CD4-positive, alpha-beta T cell treated with Interleukin-2 at 100 ng/mL for 4 hours (primary cell): ENCODE results near the gene POR.

Experiments
- DNase-seq: peaks from one replicate; pipeline ENCODE4 v3.0.0-alpha.2; 2020; ENCODE audit warnings: low spot score

Gene POR

DNA sequence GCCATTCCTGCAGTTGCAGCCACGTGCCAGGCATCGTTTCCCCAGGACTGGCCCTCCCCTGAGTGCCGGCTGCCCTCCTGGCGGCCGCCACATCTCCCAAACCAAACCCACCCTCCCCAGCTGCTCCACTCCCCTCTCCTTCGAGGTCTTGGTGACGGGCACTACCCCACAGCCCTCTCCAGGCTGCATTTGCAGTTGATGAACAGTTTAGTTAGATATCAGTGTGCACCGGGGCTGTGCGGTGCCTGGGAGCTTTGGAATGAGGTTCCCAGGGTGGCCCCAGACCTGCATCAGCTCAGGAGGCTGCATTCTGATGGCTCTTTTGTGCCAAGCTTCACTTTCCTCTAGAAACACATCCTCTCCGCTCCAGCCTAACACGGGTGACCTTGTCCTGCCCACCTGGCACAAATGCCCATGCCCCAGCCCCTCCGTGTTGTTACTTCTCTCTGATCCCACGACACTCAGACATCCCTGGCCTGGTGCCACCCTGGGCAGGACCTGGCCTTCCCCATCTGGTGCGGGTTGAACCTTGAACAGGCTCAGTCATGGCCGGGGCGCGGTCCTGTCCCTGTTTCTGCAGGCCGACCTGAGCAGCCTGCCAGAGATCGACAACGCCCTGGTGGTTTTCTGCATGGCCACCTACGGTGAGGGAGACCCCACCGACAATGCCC is 64.9 kb downstream of the POR start:
- no peak for DNase-seq

DNA sequence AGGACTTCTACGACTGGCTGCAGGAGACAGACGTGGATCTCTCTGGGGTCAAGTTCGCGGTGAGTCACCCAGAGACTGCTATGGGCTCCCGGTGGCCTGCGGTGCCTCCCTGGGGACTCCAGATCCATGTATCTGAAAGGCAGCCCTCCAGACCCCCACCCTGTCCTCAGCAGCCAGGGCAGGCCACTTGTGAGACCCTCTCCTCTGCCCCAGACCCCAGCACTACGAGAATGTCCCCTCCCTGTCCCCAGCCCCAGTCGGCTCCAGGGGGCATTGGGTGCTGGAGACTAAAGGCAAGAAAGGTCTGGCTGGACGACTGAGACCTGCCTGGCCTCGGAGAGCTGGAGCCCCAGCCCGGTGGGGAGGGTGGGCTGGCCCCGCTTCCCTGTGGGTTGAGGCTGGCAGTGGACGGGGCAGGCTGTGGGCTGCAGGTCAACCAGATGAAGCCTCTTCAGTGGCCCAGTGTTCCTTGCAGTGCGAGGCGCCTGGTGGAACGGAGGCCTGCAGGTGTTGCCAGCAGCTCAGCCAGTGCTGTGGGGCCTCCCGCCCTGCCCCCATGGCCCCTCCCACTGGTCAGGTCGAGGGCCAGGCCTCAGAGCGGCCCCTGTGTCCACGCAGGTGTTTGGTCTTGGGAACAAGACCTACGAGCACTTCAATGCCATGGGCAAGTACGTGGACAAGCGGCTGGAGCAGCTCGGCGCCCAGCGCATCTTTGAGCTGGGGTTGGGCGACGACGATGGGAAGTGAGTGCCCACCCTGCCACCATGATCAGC is 65.7 kb downstream of the POR start:
- no peak for DNase-seq

DNA sequence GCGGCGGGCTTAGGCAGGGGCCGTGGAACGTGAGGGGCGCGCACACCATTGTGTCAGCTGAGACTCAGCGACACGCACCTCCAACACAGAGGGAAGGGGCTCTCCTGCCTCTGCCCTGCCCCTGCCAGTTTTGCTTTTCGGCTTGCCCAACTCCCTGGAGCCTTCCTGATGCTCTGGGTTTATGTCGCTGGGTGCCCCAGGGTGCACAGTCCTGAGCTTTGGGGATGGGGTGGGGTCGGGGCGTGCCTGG is 66.2 kb downstream of the POR start:
- DNase-seq: no peak

DNA sequence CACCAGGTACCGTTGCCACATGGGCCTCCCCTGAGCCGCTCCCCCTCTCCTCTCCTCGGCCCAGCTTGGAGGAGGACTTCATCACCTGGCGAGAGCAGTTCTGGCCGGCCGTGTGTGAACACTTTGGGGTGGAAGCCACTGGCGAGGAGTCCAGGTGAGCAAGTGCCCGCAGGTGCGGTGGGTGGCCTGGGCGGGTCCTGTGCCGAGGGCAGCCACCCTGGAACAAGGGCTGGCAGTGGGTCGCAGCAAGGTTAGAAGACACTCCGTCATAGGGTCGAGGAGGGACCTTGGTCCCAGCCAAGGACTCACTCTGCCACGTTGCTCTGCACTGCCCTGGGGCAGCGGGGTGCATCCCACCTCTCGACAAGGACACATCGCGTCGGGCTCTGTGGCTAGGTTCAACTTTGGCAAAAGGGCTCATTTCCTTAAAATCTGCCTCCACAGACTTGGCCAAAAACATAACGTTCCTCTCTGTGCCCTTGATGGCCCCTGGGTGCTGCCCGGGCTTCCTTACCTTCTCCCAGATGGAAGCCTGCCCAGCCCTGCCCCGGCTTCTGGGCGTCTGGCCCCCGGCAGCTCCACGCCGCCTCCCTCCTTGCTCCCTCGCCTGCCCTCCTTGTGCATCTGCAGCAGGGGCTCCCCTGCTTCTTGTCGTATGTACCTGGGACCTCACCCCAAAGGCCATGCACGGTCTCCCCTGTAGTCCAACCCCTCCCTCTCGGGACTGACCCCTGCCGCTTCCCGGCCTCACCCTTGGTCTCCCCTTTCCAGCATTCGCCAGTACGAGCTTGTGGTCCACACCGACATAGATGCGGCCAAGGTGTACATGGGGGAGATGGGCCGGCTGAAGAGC is 66.7 kb downstream of the POR start:
- no peak for DNase-seq

DNA sequence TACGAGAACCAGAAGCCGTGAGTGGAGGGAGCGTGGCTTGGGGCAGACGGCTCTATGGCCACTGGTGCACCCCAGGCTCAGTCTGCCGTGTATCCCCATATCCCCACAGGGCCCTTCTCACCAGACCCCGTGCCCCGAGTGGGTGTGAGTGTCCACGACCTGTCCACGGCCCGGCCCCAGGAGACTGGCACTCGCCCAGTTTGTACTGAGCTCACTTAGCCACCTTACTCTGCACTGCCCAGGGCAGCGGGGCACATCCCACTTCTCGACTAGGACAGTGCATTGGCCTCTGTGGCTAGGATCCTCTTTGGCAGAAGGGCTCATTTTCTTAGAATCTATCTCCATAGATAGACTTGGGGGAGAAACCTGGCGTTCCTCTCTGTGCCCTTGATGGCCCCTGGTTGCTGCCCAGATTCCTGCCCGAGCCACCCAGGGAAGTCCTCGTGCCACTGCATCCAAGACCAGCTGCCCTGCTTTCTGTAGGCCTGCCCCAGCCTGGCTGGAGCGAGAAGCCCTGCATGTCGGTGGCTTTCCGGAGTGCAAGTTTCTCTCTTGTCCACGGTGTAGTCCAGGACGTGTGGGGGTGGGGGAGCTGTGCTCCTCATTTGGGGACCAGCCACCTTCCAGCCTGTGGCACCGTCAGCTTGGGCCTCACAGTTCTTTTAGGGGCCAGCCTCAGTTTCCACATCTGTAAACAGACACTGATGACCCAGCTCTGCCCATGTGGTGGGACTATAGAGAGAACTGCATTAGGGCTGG is 67.5 kb downstream of the POR start:
- no peak for DNase-seq

DNA sequence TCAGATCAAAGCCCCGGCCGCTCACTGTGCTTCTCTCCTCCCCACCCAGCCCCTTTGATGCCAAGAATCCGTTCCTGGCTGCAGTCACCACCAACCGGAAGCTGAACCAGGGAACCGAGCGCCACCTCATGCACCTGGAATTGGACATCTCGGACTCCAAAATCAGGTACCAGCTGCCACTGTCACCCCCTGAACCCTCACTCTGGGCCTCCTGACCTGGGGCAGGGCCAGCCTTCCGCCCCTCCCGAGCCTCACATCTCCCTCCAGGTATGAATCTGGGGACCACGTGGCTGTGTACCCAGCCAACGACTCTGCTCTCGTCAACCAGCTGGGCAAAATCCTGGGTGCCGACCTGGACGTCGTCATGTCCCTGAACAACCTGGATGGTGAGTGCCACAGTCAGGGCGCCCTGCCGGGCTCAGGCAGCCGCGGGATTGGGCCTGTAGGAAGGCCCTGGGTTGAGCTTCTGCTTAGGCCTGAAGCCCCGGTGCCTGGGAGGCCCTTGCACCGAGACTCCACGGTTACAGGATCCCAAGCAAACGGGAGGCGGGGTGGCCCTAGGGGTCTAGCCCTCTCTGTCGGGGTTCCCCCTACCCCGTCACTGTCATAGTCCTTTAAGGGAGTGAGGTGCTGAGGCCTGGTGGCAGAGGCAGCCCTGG is 68.6 kb downstream of the POR start:
- no peak for DNase-seq

DNA sequence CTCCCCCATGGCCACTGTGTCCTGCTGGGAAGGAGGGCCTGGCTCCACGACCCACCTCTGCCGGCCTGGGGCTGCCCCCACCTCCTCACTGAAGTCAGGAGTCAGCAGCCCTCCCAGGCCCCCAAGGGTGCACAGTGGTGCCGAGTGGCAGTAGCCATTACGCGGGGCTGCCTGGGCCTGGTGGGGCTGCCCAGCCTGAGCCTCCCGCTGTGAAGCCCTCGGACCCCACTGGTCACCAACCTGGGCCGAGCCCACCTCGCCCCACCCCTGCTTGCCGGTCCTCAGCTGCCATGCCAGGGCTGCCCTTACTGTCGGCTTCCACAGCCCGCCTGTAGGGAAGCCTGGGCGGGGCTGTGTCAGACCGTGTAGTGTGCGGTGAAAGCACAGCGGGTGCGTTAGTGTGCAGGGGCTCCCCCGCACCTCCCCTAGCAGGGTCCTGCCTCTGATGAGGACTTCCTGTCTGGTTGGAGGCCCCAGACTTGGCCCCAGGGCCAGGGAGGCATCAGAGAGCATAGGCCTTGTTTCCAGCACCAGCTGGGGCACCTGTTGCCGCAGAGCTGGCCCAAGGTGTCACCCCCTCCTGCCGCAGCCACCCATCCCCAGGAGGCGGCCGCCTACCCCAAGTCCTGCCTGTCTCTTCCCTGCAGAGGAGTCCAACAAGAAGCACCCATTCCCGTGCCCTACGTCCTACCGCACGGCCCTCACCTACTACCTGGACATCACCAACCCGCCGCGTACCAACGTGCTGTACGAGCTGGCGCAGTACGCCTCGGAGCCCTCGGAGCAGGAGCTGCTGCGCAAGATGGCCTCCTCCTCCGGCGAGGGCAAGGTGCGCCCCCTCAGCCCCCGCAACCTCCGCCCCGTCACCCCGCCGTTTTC is 69.4 kb downstream of the POR start:
- no peak for DNase-seq

DNA sequence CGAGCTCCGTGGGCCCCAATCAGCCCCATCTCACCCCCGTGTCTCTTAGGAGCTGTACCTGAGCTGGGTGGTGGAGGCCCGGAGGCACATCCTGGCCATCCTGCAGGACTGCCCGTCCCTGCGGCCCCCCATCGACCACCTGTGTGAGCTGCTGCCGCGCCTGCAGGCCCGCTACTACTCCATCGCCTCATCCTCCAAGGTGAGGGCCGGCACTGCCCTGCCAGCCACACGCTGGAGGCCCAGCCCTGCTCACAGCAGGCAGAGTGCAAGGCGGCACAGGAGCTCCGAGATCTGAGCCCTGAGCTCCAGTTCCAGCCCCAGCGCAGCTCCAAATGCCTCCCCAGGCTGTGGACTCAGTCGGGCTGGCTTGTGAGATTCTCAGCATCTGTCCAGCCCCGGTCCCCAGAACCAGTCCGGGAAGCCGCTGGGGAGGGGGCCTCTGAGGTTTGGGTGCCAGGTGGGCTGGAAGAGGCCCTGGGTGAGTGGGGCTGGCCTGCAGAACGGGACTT is 70.1 kb downstream of the POR start:
- DNase-seq: no peak

DNA sequence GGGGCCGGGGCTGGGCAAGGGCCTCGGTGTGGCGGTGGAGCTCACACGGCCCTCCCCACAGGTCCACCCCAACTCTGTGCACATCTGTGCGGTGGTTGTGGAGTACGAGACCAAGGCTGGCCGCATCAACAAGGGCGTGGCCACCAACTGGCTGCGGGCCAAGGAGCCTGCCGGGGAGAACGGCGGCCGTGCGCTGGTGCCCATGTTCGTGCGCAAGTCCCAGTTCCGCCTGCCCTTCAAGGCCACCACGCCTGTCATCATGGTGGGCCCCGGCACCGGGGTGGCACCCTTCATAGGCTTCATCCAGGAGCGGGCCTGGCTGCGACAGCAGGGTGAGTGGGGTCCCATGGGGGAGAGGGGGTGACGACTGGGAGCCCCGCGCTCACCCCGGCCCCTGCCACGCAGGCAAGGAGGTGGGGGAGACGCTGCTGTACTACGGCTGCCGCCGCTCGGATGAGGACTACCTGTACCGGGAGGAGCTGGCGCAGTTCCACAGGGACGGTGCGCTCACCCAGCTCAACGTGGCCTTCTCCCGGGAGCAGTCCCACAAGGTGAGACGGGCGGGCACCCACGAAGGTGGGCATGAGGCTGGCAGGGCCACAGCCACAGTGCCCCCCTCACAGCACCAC is 70.7 kb downstream of the POR start:
- no peak for DNase-seq

DNA sequence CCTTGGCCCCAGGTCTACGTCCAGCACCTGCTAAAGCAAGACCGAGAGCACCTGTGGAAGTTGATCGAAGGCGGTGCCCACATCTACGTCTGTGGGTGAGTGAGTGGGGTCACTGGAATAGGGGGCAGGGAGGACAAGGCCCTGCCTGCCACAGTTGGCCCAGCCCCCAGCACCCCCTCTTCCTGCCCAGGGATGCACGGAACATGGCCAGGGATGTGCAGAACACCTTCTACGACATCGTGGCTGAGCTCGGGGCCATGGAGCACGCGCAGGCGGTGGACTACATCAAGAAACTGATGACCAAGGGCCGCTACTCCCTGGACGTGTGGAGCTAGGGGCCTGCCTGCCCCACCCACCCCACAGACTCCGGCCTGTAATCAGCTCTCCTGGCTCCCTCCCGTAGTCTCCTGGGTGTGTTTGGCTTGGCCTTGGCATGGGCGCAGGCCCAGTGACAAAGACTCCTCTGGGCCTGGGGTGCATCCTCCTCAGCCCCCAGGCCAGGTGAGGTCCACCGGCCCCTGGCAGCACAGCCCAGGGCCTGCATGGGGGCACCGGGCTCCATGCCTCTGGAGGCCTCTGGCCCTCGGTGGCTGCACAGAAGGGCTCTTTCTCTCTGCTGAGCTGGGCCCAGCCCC is 71.3 kb downstream of the POR start:
- no peak for DNase-seq

DNA sequence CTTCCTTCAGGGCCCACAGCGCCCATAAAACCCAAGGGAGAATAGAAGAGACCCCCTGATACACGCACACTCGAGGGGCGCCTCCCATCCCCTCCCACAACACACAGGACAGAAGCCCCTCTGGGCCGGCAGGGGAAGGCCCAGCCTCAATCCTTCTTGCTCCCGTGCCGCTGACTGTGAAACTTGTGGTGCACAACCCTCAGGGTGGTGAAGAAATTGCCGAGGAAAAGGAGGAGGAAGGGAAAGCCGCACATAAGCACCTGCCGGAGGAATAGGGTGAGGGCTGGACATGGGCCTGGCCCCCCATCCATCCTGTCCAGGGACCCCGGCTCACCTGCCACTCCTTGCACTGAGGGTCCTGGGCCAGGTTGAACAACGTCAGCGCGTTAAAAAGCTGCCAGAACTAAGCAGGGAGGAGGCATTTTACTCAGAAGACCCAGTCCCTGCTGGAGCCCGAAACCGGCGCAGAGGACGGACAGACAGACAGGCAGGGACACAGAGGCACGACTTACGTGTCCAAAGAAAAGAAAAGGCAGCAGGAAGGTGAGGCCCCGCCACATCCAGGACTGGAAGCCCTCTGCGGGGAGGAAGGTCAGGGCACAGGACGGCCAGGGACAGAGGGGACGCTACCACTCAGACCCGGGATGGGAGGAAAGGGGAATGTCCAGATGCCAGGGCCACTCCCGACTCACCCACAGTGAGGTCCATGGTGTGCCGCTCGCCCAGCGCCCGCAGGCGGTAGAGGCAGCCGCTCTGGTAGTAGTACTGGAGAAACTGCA is 72.3 kb downstream of the POR start:
- no peak for DNase-seq

DNA sequence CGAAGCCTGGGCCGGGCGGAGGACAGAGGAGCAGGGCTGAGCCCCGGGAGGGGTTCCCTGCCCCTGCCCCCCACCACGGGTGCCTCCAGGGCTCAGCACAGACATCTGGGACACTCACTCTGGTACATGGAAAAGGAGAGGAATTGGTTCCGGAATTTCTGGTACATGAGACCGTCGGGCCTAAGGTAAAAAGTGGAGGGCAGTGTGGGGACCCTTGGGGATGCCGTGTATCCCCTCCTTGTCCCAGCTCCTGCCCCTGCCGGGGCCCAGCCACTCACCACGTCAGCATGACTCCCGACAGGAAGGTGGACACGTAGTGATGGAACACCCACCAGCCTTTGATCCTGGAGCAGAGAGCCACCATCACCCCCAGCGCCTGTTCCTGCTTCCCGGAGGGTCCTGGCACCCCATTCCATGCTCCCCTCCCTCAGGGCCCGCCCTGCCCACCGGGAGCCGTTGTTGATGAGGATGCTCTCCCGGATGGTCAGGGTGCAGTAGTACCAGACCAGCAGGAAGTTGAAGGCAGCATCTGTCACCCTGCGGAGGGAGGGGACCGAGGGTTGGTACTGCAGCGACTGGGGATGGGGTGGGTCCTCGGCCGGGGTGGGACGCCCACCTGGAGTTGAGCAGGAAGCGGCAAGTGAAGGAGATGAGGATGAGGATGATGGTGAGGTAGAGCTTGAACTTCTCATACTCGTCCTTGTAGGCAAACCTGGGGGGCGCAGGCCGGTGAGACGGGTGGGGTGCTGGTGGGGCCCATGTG is 73.0 kb downstream of the POR start:
- no peak for DNase-seq

DNA sequence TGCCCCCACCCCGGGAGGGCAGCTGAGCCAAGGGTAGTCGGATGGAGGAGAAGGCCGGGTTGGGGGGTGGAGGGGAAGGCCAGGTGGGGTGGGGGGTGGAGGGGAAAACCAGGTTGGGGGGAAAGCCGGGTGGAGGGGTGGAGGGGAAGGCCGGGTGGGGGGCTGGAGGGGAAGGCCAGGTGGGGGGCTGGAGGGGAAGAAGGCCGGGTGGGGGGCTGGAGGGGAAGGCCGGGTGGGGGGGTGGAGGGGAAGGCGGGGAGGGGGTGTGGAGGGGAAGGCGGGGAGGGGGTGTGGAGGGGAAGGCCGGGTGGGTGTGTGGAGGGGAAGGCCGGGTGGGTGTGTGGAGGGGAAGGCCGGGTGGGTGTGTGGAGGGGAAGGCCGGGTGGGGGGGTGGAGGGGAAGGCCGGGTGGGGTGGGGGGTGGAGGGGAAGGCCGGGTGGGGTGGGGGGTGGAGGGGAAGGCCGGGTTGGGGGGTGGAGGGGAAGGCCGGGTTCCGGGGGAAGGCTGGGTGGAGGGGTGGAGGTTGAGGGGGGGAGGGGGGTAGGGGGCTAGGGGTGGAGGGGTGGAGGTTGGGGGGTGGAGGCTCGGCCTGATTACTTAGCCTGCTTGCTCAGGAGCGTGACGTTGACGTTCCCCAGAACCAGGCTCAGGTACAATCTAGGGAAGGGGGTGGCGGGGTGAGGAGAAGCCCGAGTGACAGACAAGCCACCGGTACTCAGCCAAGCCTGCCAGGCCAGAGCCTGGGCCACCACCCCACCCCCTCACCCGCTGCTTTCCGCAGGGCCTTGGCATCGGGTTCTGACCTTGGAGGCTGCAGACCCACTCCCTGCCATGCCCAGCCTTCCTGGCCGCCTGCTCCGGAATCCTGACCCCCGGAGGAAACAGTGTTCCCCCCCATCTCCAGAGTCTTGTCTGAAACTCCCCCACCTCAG is 73.9 kb downstream of the POR start:
- no peak for DNase-seq

DNA sequence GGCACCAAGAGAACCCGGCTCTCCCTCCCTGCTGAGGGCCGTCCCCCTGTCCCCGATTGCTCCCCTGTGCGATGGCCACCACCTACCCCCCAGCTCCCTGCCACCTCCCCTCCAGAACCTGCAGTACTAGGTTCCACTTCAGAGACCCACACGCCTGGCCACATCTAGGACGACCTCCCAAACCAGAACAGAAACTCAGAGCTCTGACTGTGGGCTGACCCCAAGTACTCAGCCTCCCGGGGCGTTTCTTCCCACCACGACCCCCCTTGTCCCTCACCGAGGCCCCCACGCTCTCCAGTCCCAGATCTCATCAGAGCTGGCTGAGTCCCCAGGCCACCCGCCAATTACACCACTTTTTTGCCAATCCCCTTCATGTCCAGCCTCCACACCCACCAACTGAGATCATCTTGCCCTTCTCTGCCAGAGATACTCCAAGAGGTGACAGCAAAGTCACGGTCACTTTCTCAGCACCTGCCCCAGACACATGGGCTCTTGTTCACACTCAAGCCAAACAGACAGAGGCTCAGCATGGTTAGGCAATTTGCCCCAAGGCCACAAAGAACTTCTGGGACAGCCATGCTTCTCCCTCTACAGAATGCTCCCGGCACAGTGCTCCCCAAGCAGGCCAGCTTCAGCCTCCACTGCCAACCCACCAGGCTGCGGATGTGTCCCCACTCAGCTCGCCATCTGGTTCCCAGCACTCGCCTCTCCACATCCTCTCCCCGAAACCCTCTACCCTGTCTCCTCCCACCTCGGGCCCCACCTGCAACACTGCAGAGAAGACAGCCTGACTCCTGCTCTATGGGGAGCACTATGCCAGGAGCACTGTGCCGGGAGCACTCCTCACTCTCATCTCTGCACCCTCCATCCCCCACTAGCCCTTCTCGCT is 74.8 kb downstream of the POR start:
- DNase-seq: no peak

DNA sequence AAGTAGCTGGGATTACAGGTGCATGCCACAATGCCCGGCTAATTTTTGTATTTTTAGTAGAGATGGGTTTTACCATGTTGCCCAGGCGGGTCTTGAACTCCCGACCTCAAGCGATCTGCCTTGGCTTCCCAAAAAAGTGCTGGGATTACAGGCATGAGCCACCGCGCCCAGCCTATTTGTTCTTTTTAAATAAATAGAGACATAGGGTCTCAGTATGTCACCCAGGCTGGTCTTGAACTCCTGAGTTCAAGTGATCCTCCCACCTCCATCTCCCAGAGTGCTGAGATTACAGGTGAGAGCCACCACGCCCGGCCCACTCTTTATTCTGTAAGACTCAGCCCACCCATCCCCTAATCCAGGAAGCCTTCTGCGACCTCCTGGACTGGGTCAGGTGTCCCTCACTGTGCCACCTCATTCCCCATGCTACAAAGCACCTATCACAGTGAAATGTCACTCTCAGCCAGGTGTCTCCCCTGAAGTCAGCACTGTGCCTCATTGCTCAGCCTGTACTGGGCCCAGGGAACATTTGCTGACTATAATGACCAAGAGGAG is 76.7 kb downstream of the POR start:
- DNase-seq: no peak
